Thoracic aorta (tissue), 2 donors: Measurements from ENCODE around the gene AP1M2. TPM values are rescaled to one million over a fixed set of nuclear protein-coding genes. Genes with fewer than 3 reads are reported as not detected.
"Not testable (repeated sequence)": the region's sequence is repeated elsewhere in the genome, so short reads cannot be mapped to it uniquely, and the experiment has no call there.

Source experiments
- ATAC-seq: fragments of 150-250 bp; one replicate; pipeline ENCODE4 v1.8.0; 2017; ENCODE audit warnings: low read depth; ENCODE audit not compliant: insufficient number of reproducible peaks, low FRiP score
- DNase-seq: peaks from one replicate; pipeline ENCODE4 v3.0.0-alpha.2; 2020; ENCODE audit warnings: low spot score
- H3K27ac ChIP-seq, 2 donors: fragments of 200-600 bp; sonication (generic); 1 replicate in 1 of 2; 2 replicates in 1 of 2; pipeline ENCODE4 v1.5.1; 2016; ENCODE audit warnings: mild to moderate bottlenecking in 2 of 2, moderate library complexity in 2 of 2
- H3K27me3 ChIP-seq: fragments of 200-600 bp; sonication (generic); replicated peaks from 2 replicates; pipeline ENCODE4 v1.6.0; 2016; ENCODE audit warnings: mild to moderate bottlenecking; ENCODE audit not compliant: insufficient read depth
- H3K36me3 ChIP-seq: fragments of 200-600 bp; sonication (generic); one replicate; pipeline ENCODE4 v1.5.1; 2016
- H3K4me1 ChIP-seq, 2 donors: fragments of 200-600 bp; sonication (generic); 1 replicate in 1 of 2; 2 replicates in 1 of 2; pipeline versions ENCODE4 v1.5.1 to v1.6.0; 2016; ENCODE audit warnings: low read depth in 2 of 2, mild to moderate bottlenecking in 1 of 2; ENCODE audit not compliant: control insufficient read depth in 1 of 2
- H3K4me3 ChIP-seq: fragments of 200-600 bp; sonication (generic); 2 replicates; pipeline ENCODE4 v1.5.1; 2016; ENCODE audit warnings: mild to moderate bottlenecking
- H3K9me3 ChIP-seq: fragments of 200-600 bp; sonication (generic); 2 replicates; pipeline ENCODE4 v1.5.1; 2016
- CTCF ChIP-seq: fragments of 200-600 bp; sonication (generic); IDR thresholded peaks from one replicate; pipeline ENCODE4 v1.5.1; 2019; ENCODE audit warnings: antibody characterized with exemption
- total RNA-seq, 2 donors: library from RNA; depleted of rRNA; stranded (reverse); fragments of >200 nt; gene quantifications; one replicate each; pipeline versions ENCODE4 v1.1.0 to v1.2.3, GENCODE V29; 2016

AP1M2 gene
- total RNA-seq, 2 donors from 2014 or later: 2.3 TPM; not detected in 1

- Histone ChIP-seq H3K4me3 (no peak overlapping the region), H3K27ac (no peak overlapping the region), H3K9me3 (no peaks in the 10 kb centered on the region), H3K27me3 (no peaks in the 10 kb centered on the region), H3K4me1 (no peaks in the 10 kb centered on the region), H3K36me3 (peaks cover 57% of the 10 kb centered on the region)
- TF ChIP-seq CTCF: no peak
- DNase-seq (no peak), ATAC-seq (no peak)
Observed at GRCh38 chr19:10553087-10553667, 33.9 kb downstream of the AP1M2 start.

- TF ChIP-seq CTCF: no peak
- Histone ChIP-seq H3K9me3 (no peaks in the 10 kb centered on the region), H3K27ac (no peak overlapping the region), H3K4me3 (no peak overlapping the region), H3K4me1 (no peaks in the 10 kb centered on the region), H3K27me3 (no peaks in the 10 kb centered on the region), H3K36me3 (peaks cover 51% of the 10 kb centered on the region)
- no peak for ATAC-seq
- DNase-seq: no peak
Observed at GRCh38 chr19:10552510-10553053, 34.5 kb downstream of the AP1M2 start.

- no peak overlapping the region for H3K27ac ChIP-seq
- TF ChIP-seq CTCF: no peak
- H3K36me3 ChIP-seq: peaks cover 49% of the 10 kb centered on the region
- H3K27me3 ChIP-seq: no peaks in the 10 kb centered on the region
- no peak overlapping the region for H3K4me3 ChIP-seq
- no peak for DNase-seq
- H3K9me3 ChIP-seq: no peaks in the 10 kb centered on the region
- H3K4me1 ChIP-seq: no peaks in the 10 kb centered on the region
- no peak for ATAC-seq
Observed at GRCh38 chr19:10551698-10552301, 35.3 kb downstream of the AP1M2 start.

- peaks cover 41% of the 10 kb centered on the region for H3K36me3 ChIP-seq
- ATAC-seq, H3K4me3 ChIP-seq, H3K4me1 ChIP-seq, H3K27ac ChIP-seq, DNase-seq, H3K27me3 ChIP-seq, H3K9me3 ChIP-seq: not testable (repeated sequence)
Observed at GRCh38 chr19:10551006-10551405, 36.1 kb downstream of the AP1M2 start.

- no peaks in the 10 kb centered on the region for H3K27me3 ChIP-seq
- TF ChIP-seq CTCF: no peak
- peaks cover under 1 to 1% of the 10 kb centered on the region in 2 donors for H3K4me1 ChIP-seq
- ATAC-seq (no peak), DNase-seq (no peak)
- H3K36me3 ChIP-seq: peaks cover 41% of the 10 kb centered on the region
- H3K9me3 ChIP-seq: no peaks in the 10 kb centered on the region
- no peak overlapping the region for H3K27ac ChIP-seq
- no peak overlapping the region for H3K4me3 ChIP-seq
Observed at GRCh38 chr19:10550336-10550735, 36.8 kb downstream of the AP1M2 start.
